ENCODE measurements around the gene CACNA1G. TPM values are rescaled to one million over a fixed set of nuclear protein-coding genes. Genes with fewer than 3 reads are reported as not detected.

Gene CACNA1G
- total and polyA plus RNA-seq, 4 donors: 0.29 to 2.8 TPM; not detected in 2

- H3K4me3 ChIP-seq (ENCODE audit: low read length in 2 of 2): no peak overlapping the region
- intact Hi-C loops (cut with DNase I): no loop called here
- WGBS, 2 donors: 83 to 84% methylated on average over 17 of the region's 17 CpGs
Observed at GRCh38 chr17:50620858-50621257, 60.3 kb downstream of the CACNA1G start.

GRCh38 chr17:50621574-50622031 is 61.1 kb downstream of the CACNA1G start:
- DNase-seq (no peak), ATAC-seq (ENCODE audit: low FRiP score) (no peak)
- Histone ChIP-seq H3K36me3 (ENCODE audit: control insufficient read depth in 1 of 2, insufficient read depth in 2 of 2, low read length in 1 of 2) (no peaks in the 10 kb centered on the region), H3K9me3 (ENCODE audit: control insufficient read depth, low read length) (no peaks in the 10 kb centered on the region), H3K27me3 (ENCODE audit: control insufficient read depth in 1 of 2, insufficient read depth in 2 of 2, low read length in 1 of 2) (no peaks in the 10 kb centered on the region), H3K4me3 (ENCODE audit: low read length in 2 of 2) (no peak overlapping the region), H3K4me1 (ENCODE audit: control insufficient read depth in 1 of 2, insufficient read depth in 2 of 2, low read length in 2 of 2) (no peaks in the 10 kb centered on the region), H3K27ac (ENCODE audit: low read depth in 1 of 2, low read length in 2 of 2) (no peak overlapping the region)
- intact Hi-C loops (cut with DNase I): no loop called here
- 76% methylated on average over 16 of the region's 16 CpGs for WGBS, 2 donors

More at GRCh38 chr17:50620858-50621257, 60.3 kb downstream of the CACNA1G start:
- no peak for DNase-seq
- ATAC-seq (ENCODE audit: low FRiP score): no peak
- no peaks in the 10 kb centered on the region for H3K9me3 ChIP-seq (ENCODE audit: control insufficient read depth, low read length)
- no peaks in the 10 kb centered on the region for H3K4me1 ChIP-seq (ENCODE audit: control insufficient read depth in 1 of 2, insufficient read depth in 2 of 2, low read length in 2 of 2)
- no peaks in the 10 kb centered on the region for H3K36me3 ChIP-seq (ENCODE audit: control insufficient read depth in 1 of 2, insufficient read depth in 2 of 2, low read length in 1 of 2)
- no peak overlapping the region for H3K27ac ChIP-seq (ENCODE audit: low read depth in 1 of 2, low read length in 2 of 2)
- H3K27me3 ChIP-seq (ENCODE audit: control insufficient read depth in 1 of 2, insufficient read depth in 2 of 2, low read length in 1 of 2): no peaks in the 10 kb centered on the region

GRCh38 chr17:50624321-50624934 is 63.9 kb downstream of the CACNA1G start:
- Histone ChIP-seq H3K9me3 (ENCODE audit: control insufficient read depth, low read length) (no peaks in the 10 kb centered on the region), H3K4me3 (ENCODE audit: low read length in 2 of 2) (no peak overlapping the region), H3K36me3 (ENCODE audit: control insufficient read depth in 1 of 2, insufficient read depth in 2 of 2, low read length in 1 of 2) (no peaks in the 10 kb centered on the region), H3K4me1 (ENCODE audit: control insufficient read depth in 1 of 2, insufficient read depth in 2 of 2, low read length in 2 of 2) (no peaks in the 10 kb centered on the region), H3K27me3 (ENCODE audit: control insufficient read depth in 1 of 2, insufficient read depth in 2 of 2, low read length in 1 of 2) (no peaks in the 10 kb centered on the region), H3K27ac (ENCODE audit: low read depth in 1 of 2, low read length in 2 of 2) (no peak overlapping the region)
- ATAC-seq (ENCODE audit: low FRiP score): no peak
- no peak for DNase-seq
- intact Hi-C loops (cut with DNase I): no loop called here
- 90 to 91% methylated on average over 7 of the region's 7 CpGs for WGBS, 2 donors

GRCh38 chr17:50625032-50625871 is 64.7 kb downstream of the CACNA1G start:
- no peak overlapping the region for H3K27ac ChIP-seq (ENCODE audit: low read depth in 1 of 2, low read length in 2 of 2)
- no peaks in the 10 kb centered on the region for H3K4me1 ChIP-seq (ENCODE audit: control insufficient read depth in 1 of 2, insufficient read depth in 2 of 2, low read length in 2 of 2)
- 81 to 86% methylated on average over 19 of the region's 19 CpGs for WGBS, 2 donors
- no peak overlapping the region for H3K4me3 ChIP-seq (ENCODE audit: low read length in 2 of 2)
- DNase-seq: no peak
- ATAC-seq (ENCODE audit: low FRiP score): no peak
- no peaks in the 10 kb centered on the region for H3K9me3 ChIP-seq (ENCODE audit: control insufficient read depth, low read length)
- no peaks in the 10 kb centered on the region for H3K27me3 ChIP-seq (ENCODE audit: control insufficient read depth in 1 of 2, insufficient read depth in 2 of 2, low read length in 1 of 2)
- intact Hi-C loops (cut with DNase I): loop anchor here in 1 of 2 donors (5.0 kb wide), 1 partner anchor 143 kb away; no protein-coding TSS in a partner anchor
- no peaks in the 10 kb centered on the region for H3K36me3 ChIP-seq (ENCODE audit: control insufficient read depth in 1 of 2, insufficient read depth in 2 of 2, low read length in 1 of 2)

GRCh38 chr17:50626037-50626574 is 65.6 kb downstream of the CACNA1G start:
- Histone ChIP-seq H3K27me3 (ENCODE audit: control insufficient read depth in 1 of 2, insufficient read depth in 2 of 2, low read length in 1 of 2) (no peaks in the 10 kb centered on the region), H3K4me1 (ENCODE audit: control insufficient read depth in 1 of 2, insufficient read depth in 2 of 2, low read length in 2 of 2) (no peaks in the 10 kb centered on the region), H3K4me3 (ENCODE audit: low read length in 2 of 2) (no peak overlapping the region), H3K36me3 (ENCODE audit: control insufficient read depth in 1 of 2, insufficient read depth in 2 of 2, low read length in 1 of 2) (no peaks in the 10 kb centered on the region), H3K27ac (ENCODE audit: low read depth in 1 of 2, low read length in 2 of 2) (no peak overlapping the region), H3K9me3 (ENCODE audit: control insufficient read depth, low read length) (no peaks in the 10 kb centered on the region)
- intact Hi-C loops (cut with DNase I): loop anchor here (1.0 to 5.0 kb wide), 3 partner anchors 75 to 144 kb away; partner anchors contain the start of gene SPATA20 (in 1 of the 2)
- ATAC-seq (ENCODE audit: low FRiP score) (peak; percentile 73), DNase-seq (peak; percentile 85 to 93)
- 21 to 33% methylated on average over 17 to 19 of the region's 19 CpGs for whole genome bisulfite sequencing, 2 donors

- Histone ChIP-seq H3K36me3 (ENCODE audit: control insufficient read depth in 1 of 2, insufficient read depth in 2 of 2, low read length in 1 of 2) (no peaks in the 10 kb centered on the region), H3K9me3 (ENCODE audit: control insufficient read depth, low read length) (no peaks in the 10 kb centered on the region), H3K4me1 (ENCODE audit: control insufficient read depth in 1 of 2, insufficient read depth in 2 of 2, low read length in 2 of 2) (no peaks in the 10 kb centered on the region), H3K27ac (ENCODE audit: low read depth in 1 of 2, low read length in 2 of 2) (no peak overlapping the region), H3K27me3 (ENCODE audit: control insufficient read depth in 1 of 2, insufficient read depth in 2 of 2, low read length in 1 of 2) (no peaks in the 10 kb centered on the region), H3K4me3 (ENCODE audit: low read length in 2 of 2) (no peak overlapping the region)
- WGBS, 2 donors: 90% methylated on average over 17 of the region's 17 CpGs
- ATAC-seq (ENCODE audit: low FRiP score): no peak
- intact Hi-C loops (cut with DNase I): loop anchor here in 1 of 2 donors (2.0 to 5.0 kb wide), 2 partner anchors 76 to 145 kb away; no protein-coding TSS in a partner anchor
- no peak for DNase-seq
Observed at GRCh38 chr17:50627036-50627781, 66.7 kb downstream of the CACNA1G start.

GRCh38 chr17:50627782-50628601 is 67.5 kb downstream of the CACNA1G start:
- Histone ChIP-seq H3K27me3 (ENCODE audit: control insufficient read depth in 1 of 2, insufficient read depth in 2 of 2, low read length in 1 of 2) (no peaks in the 10 kb centered on the region), H3K27ac (ENCODE audit: low read depth in 1 of 2, low read length in 2 of 2) (no peak overlapping the region), H3K4me3 (ENCODE audit: low read length in 2 of 2) (no peak overlapping the region), H3K36me3 (ENCODE audit: control insufficient read depth in 1 of 2, insufficient read depth in 2 of 2, low read length in 1 of 2) (no peaks in the 10 kb centered on the region), H3K4me1 (ENCODE audit: control insufficient read depth in 1 of 2, insufficient read depth in 2 of 2, low read length in 2 of 2) (no peaks in the 10 kb centered on the region), H3K9me3 (ENCODE audit: control insufficient read depth, low read length) (no peaks in the 10 kb centered on the region)
- intact Hi-C loops (cut with DNase I): loop anchor here (2.0 to 5.0 kb wide), 3 partner anchors 77 to 146 kb away; no protein-coding TSS in a partner anchor
- WGBS, 2 donors: 75 to 78% methylated on average over 16 to 17 of the region's 17 CpGs
- ATAC-seq (ENCODE audit: low FRiP score): no peak
- no peak for DNase-seq

Measured in aorta (tissue), 5 donors.